ENCODE measurements around the gene FBN1.

Gene FBN1

DNA sequence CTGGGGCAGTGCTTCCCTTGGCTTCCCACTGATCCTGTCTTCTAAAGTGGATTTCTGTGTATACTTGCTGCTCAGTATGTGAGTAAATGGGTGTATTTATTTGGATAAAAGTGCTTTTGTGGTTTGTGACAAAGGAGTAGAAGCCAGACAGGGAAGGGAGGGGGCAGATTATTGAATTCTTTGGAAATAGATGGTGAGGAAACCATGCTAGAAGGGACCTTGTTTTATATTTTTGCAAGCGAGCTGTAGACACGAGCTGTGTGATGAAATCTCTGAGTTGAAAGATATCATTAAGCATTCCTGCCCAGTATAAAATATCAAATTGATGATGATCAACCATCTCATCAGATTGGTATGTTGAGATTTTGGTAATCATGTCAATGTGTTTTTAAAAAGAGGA is 245.4 kb downstream of the FBN1 start:
- DNase-seq (ENCODE audit: low read depth in 2 of 2): no peak

DNA sequence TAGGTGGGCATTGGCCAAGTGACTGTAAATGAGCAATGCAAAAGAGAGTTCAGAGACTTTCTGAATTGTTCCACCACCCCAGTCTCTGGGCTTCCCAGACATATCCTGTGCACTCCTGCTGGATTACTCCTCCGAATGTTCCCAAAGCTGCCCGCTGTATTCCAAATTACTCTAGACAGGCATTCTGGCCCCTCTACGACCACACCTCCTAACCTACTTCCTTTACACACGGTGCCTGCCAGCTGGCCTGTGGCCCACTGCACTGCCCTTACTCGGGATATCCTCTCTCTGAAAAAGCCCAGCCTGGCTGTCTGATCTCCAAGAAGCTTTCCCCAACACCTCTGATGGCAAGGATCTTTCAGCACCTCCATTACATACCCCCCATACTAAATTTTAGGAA is 247.7 kb downstream of the FBN1 start:
- DNase-seq (ENCODE audit: low read depth in 2 of 2): no peak

DNA sequence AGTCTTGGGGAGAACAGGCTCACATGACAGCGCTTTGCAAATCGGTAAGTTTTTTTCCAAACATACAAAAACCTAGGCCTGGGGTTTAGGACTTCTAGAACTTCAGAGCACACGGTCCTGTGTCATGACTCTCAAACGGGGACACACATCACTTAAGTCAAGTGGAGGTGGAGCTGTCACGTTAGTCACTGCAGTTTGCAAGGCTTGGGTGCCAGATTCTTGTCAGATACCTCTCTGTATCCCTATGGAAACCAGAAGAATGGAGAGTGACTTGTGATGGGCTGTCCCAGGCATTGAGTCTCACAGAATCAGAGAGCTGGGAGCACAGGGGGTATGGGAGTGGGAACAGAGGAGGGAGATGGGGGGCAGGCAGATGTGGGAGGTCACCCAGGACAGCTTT is 249.5 kb downstream of the FBN1 start:
- DNase-seq (ENCODE audit: low read depth in 2 of 2): no peak

DNA sequence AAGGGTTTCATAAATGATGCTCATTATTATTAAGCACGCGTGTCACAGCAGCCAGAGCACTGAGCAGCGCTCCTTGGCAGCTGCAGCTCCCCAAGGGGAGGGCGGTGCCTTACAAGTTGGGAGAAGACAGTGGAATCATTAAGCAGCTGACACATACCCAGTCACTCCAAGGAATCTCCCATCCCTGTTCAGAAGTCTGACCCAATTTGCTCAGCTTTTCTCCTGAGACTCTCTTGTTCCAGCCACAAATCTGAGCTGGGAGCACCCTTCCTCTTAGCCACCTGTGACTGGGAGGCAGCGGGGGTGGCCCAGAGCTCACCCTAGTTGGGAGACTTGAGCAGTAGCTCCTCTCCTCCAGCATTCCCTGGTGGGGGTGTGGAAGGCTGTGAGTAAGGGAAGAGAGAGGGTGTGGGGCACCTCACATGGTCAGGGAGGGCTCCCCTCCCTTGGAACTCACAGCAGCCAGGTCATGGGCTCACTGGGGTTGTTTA is 249.9 kb downstream of the FBN1 start:
- DNase-seq (ENCODE audit: low read depth in 2 of 2): no peak

DNA sequence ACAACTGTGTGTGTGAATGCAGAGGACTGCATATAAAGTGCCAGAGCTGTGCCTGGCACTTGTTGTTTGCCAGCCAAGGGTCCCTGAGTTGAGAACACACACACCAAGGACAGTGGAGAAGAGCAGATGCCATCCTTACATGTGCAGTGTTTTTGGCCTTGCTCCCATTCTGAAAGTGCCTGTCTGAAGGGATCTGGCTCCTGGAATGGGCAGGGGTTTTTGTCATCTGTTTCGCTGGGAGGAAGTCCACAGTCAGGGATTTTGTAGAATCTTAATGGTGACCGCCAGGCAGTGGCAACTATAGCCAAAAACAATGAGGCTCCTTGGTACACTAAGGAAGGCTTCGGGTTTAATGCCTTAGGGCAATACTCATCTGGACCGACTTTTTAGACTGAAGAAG is 250.5 kb downstream of the FBN1 start:
- DNase-seq (ENCODE audit: low read depth in 2 of 2): no peak

DNA sequence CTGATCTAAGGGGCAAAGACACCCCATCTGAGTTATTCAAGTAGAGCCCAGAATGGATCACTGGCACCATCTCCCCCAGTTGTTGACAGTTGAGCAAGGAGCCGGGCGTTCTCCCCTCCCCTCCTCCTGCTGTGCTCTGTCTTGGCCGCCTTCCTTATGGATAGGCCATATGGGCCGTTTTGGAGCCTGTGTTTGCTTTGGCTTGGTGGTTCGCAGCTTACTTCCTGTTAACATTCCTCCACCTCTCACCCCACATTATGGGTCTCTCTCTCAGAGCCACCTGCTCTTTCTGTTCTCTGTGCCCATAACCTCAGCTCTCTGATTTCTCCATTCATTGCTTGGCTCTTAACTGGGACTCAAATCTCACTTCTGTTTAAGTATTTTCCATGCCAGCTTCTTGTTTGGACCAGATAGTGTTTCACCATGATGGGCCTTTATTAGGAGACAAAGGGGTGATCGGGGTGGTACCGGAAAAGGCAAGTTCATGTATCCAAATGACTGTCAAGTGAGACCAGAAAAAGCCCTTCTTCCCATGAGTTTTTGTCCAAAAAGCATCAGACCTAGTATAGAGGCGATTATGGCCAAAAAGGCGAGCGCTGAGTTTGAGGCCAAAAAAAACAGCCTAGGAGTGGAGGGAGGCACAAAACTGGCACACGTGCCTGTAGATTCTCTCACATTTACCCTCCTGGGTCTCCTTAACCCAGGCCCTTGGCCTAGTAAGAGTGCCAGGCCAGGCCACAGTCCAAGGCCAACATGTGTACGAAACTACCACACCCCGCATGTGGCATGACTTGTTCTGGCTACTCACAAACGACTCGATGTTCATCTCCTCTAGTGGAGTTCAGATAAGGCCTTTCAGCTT is 251.6 kb downstream of the FBN1 start:
- DNase-seq (ENCODE audit: low read depth in 2 of 2): no peak

DNA sequence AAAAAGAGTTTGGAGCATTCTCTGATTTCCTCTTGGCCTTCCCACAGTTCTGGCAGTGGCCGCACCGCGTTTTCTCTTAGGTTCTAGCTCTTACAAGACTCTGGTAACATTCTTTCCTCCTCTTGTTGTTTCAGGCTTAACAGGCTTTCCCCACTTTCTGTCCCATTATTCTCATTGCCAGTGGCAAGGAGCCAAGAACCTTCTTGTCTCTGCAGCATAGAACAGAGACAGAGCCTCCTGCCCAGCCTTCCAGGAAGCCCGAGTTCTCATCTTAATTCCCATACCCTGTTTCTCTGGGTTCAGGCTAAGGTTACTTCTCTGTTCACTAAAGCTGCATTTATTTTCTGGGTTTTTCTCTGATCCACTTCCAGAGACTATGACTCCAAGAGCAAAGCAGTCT is 253.2 kb downstream of the FBN1 start:
- no peak for DNase-seq (ENCODE audit: low read depth in 2 of 2)

DNA sequence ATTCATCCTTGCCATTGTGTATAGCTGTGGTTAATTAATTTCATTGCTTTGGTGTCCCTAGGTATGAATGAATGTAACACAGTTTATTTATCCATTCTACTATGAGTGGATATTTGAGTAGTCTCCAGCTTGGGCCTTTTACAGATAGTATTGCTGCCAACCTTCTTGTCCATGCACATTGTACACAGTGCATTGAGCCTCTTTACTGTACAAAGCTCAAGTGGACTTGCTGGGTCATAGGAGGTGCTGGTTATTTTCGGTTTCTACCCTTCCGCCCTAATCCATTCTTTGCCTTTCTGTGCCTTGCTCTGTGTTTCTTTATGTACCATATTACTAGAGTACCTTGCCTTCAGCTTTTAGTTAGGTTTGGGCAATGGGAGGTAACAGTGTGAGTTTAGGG is 253.6 kb downstream of the FBN1 start:
- DNase-seq (ENCODE audit: low read depth in 2 of 2): no peak

DNA sequence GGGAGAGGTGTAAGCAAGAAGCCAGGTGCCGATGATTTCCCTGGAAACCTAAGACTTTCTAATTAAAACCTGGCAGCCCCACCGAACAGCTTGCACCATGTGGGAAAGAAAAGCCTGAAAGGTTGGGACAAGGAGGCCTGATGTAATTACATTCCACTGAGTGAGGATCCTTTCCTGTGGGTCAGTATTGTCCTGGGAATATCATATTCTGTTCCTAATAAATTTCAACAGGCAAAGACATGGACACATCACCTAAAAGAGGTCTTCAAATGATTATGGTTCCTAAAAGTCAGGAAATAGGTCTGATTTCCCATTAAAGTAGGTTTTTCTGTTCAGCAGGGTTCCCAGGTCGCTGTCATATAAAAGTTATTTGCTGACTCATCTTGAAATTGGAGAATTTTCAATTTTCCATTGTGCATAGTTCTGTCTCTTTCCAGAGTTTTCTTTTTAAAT is 255.8 kb downstream of the FBN1 start:
- no peak for DNase-seq (ENCODE audit: low read depth in 2 of 2)

DNA sequence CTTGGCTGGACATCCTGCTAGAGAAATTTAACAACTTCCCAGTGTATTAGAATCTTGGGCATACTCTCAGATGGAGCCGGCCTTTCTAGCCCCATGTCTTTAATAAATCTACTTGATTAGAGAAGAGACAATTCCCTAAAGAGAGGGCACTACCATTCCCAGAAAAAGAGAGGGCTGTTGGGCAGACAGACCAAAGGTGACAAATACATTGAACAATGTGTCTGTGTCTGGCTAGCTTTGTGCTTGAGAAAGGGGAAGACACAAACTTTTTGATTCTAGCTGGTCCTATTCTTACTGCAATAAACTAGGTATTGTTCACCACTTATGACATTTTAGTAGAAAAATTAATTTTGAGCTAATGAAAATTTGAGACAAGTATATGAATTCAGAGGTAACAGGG is 256.6 kb downstream of the FBN1 start:
- no peak for DNase-seq (ENCODE audit: low read depth in 2 of 2)

DNA sequence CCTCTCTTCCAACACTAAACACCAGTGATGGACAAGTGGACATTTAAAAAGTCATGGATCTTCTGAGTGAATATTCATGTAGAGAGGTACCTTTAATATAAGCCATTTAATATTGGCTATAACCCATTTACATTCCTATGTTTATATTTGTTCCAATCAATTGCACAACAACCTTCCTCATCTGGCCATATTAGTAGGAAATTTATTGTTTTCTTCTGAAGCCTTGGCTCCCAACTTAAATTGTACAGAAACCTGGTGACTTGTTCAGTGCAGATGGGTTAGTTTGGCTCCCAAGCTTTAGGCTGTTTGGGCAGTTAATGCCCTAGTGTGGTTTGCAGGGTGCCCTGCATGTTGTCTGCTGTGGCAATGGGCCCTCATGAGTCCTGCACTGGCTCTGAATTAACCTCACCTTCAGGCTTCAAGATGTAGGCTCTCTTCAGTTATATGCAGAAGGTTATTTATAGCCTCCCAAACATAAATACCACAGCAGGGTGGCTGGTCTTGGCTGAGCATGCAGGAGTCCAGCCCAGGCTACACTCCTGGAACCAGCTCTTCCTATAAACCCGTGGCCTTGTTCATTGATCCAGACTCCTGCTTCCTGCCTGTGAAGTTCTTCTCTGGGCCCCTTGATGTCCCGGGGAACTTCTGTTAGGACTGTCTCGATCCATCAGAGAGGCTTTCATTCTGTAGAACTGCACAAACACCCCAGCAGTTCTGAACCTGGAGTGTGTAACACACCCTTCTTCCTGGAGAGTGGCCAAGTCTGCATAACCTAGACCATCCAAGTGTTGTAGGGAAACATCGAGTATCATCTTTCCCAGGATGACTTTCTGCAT is 257.3 kb downstream of the FBN1 start:
- no peak for DNase-seq (ENCODE audit: low read depth in 2 of 2)

DNA sequence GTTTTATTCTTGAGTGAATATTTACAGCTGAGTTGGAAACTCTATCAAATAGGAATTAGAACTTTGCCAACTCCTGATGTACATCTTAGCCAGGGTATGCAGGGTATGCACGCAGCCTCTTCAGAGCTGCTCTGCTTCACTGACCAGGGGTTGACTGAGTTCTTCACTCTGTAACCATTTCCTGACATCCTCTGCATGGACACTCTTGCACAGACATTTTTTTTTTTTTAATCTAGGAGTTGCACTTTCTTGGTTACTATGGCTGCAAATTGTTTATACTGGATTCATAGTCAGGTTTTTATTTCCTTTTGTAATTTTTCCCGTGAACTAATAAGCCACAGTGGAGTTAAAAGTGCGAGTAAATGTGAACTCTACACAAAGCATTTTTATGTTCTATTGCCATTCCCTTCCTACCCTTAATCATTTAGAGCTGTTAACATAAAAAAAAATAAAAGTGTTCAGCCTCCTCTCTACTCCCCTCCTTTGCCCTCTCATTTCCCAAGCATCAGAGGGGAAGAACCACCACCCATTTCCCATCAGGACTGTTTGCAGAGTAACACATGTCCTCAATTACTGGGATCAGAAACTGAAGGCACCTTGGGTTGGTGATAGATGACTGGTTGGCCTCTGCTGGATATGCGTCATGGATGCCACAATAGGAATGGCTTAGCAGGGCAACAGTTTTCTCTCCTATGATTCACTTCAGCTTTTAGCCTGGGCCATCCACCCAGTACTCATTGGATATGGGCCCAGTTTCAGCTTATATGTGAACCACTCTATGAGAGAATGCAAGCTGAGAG is 260.3 kb downstream of the FBN1 start:
- DNase-seq (ENCODE audit: low read depth in 2 of 2): no peak

DNA sequence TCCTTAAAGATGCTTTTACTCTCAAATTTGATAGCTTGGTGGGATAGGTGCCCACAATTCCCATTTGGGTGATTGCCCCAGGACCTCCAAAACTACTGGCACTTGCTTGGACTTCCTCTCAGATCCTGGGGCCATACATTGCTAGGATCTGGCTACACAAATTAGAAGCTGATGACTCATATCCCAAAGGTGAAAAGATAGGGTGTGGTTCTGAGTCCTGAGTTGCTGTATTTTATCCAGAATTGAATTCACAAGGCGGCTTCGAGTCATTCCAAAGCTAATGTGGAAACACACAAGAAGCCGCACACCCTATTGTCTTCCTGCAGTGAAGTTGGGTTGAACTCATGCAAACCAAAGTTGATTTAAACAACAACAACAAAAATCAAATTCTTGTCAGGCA is 260.9 kb downstream of the FBN1 start:
- DNase-seq (ENCODE audit: low read depth in 2 of 2): no peak

DNA sequence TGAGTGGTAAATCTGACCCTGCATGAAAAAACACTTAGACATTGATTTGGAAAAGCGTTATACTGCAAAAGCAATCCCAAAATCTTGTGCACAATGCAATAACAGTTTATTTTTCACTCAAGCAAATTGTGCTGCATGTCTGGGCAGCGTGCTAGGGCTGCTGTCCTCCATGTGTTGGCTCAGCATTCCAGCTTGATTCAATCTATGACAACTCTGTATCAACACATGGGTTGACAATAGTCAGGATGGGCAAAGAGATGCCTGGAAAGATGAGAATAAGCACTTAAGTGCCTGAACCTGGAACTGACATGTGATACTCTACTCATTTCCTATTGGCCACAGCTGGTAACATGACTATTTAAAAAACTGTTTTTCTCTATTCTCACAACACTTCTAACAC is 262.5 kb downstream of the FBN1 start:
- DNase-seq (ENCODE audit: low read depth in 2 of 2): no peak

DNA sequence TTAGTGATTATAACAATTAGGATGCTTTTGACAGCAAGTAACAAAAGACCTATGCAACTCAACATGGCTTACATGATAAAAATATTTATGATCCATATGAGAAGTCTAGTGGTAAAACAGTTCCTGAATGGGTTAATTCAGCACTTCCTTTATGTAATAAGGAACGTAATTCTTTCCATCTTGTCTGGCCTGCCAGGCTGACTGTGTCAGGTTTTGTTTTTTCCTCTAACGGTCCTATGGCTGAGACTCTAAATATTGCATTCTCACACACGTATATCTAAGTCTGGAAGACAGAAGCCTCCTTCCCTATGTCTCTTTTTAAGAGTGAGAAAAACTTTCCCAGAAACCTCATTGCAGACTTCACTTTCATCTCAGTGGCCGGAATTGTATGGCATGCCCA is 263.6 kb downstream of the FBN1 start:
- no peak for DNase-seq (ENCODE audit: low read depth in 2 of 2)

DNA sequence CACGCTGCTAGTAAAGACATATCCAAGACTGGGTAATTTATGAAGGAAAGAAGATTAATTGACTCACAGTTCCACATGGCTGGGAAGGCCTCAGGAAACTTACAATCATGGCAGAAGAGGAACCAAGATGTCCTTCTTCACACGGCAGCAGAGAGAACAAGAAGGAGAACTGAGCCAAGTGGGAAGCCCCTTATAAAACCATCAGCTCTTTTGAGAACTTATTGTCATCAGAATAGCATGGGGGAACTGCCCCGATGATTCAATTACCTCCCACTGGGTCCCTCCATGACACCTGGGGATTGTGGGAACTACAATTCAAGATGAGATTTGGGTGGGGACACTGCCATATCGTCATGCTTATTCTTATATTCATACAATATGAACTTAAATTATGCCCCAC is 265.3 kb downstream of the FBN1 start:
- DNase-seq (ENCODE audit: low read depth in 2 of 2): no peak

DNA sequence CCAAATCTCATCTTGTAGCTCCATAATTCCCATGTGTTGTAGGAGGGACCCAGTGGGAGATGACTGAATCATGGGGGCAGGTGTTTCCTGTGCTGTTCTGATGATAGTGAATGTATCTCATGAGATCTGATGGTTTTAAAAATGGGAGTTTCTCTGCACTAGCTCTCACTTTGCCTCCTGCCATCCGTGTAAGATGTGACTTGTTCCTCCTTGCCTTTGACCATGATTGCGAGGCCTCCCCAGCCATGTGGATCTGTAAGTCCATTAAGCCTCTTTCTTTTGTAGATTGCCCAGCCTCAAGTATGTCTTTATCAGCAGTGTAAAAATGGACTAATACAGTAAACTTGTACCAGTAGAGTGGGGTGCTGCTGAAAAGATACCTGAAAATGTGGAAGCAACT is 269.7 kb downstream of the FBN1 start:
- DNase-seq (ENCODE audit: low read depth in 2 of 2): no peak

DNA sequence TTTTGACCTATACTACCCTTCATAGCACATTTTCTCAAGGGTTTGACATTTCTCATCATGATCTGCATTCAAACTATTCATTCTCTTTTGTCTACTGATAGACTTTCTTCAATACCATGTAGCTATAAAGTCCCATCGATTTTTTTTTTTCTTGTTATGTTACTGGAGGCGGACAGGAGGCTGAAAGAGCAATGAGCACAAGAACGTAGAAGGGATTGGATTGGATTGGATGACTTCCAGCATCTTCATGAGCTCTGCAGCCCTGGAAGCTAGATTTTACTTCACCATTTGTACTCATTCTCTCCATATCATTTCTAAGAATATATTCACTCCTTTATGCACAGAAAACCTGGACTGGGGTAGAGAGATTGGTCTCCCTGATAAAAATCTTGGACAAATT is 271.0 kb downstream of the FBN1 start:
- no peak for DNase-seq (ENCODE audit: low read depth in 2 of 2)

DNA sequence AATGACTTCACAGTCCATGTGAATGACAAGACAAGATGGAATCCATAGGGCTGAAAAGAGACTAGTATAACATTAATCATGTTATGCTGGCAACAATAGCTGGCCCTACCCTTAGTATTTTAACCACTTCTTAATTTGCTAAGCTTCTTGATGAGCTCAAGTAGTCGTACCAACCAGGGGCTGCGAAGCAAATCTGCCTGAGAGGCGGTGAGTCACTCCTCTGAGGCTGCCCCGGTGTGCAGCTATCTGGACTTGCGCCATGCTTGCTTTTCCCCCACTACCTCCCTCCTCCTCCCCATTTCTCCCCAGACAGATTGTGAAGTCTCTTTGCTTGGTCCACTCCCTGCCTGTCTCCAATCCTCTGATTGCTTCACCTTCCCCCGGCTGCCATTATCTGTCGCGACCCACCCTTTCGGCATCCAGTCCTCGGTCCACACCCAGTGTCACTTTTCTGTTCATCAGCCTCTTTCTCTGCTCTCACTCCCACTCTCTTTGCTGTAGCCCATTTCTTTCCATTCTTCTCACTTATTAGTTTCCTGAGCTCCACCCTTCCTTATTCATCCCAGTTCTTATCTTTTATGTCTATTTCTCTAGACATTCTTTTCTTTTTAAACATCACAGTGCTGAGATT is 271.6 kb downstream of the FBN1 start:
- no peak for DNase-seq (ENCODE audit: low read depth in 2 of 2)

DNA sequence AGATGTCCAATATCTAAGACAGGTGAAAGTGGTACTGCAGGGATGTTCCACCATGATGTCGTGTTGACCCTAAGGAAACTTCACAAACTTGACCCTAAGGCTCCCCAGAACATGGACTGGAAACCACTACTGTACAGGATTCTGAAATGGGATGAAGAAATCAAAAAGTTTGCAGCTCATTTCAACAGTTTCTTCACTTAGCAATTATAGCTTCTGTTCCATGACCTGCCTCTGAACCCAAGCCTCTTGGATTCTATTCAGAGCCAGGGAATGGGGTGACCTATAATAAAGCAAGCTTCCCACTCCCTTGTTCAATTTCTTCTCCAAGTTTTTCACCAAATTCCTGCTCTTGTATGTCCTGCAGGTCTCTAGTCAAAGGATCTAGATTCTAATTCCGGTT is 273.5 kb downstream of the FBN1 start:
- no peak for DNase-seq (ENCODE audit: low read depth in 2 of 2)

DNA sequence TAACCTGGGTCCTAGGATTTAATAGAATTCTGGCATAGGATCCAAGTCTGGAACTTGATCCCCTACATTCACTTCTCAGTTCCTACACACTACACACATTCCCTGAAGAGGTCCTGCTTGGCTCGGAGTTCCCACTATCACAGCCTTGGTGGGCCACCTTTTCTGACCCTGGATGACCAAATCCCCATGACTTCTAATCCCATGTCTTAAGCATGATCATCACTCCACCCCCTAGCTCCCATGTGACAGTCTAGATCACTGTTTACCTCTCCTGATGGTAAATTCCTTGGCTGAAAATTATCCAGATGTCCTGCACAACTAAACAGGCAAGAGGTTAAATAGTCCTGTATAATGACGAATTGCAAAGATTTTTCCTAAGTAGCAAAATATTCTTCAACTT is 274.0 kb downstream of the FBN1 start:
- DNase-seq (ENCODE audit: low read depth in 2 of 2): no peak

DNA sequence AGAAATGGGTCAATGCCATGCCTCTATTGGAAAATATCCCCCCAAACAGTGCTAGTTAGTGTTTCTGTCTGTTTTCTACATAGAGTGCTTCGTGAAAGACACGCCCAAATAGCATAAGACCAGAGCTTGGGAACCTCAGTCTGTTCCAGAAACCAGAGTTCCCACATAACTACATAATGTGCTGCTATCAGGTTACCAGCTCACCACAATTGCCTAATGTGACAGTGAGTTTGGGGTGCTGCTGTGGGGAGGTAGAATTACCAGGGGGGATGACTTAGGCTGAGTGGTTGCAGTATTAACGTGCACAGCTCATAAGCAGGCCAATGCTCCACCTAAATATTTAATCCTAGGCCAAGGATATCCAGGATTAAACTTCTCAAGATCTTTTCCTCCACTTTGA is 275.0 kb downstream of the FBN1 start:
- DNase-seq (ENCODE audit: low read depth in 2 of 2): no peak
